ENCODE measurements around the gene WNT16.
"Not testable (repeated sequence)": the region's sequence is repeated elsewhere in the genome, so short reads cannot be mapped to it uniquely, and the experiment has no call there.

The WNT16 gene

DNA sequence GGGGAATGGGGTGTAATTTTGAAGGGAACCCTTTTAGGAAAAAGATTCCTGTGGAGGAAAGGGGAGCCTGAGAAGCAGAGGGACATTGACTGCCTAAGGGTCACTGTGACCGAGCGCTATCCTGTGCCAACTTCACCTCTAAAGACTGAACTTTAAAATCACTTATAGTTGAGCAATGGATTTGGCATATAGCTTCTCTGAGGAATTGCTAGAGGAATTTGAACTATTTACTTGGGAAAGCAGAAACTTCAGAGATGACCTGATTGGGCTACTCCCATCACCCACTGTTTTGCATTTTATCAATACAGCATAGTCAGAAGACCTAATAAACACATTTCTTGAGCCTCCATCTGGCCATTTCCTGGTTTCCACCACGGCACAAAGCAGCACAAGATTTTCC is 23.7 kb upstream of the WNT16 start:
- H3K4me3 ChIP-seq (ENCODE audit: insufficient read depth, low read depth, low read length): no peak overlapping the region
- peaks cover 4% of the 10 kb centered on the region for H3K4me1 ChIP-seq (ENCODE audit: control insufficient read depth, insufficient read depth, low read length)
- H3K9me3 ChIP-seq (ENCODE audit: control insufficient read depth, low read length): no peaks in the 10 kb centered on the region
- H3K27me3 ChIP-seq (ENCODE audit: control insufficient read depth, insufficient read depth, low read length, poor library complexity, severe bottlenecking): no peaks in the 10 kb centered on the region
- H3K27ac ChIP-seq (ENCODE audit: insufficient read depth, low read depth, low read length, poor library complexity, severe bottlenecking): no peak overlapping the region
- no peaks in the 10 kb centered on the region for H3K36me3 ChIP-seq (ENCODE audit: control insufficient read depth, insufficient read depth, low read length)
- 90% methylated on average over 3 of the region's 3 CpGs for WGBS, 2 experiments

GRCh38 chr7:121306565-121306964 is 22.2 kb upstream of the WNT16 start:
- no peak overlapping the region for H3K4me3 ChIP-seq (ENCODE audit: insufficient read depth, low read depth, low read length)
- no peaks in the 10 kb centered on the region for H3K36me3 ChIP-seq (ENCODE audit: control insufficient read depth, insufficient read depth, low read length)
- H3K27ac ChIP-seq (ENCODE audit: insufficient read depth, low read depth, low read length, poor library complexity, severe bottlenecking): no peak overlapping the region
- WGBS, 2 experiments: 86 to 90% methylated on average over 3 of the region's 3 CpGs
- H3K4me1 ChIP-seq (ENCODE audit: control insufficient read depth, insufficient read depth, low read length): peaks cover 4% of the 10 kb centered on the region
- no peaks in the 10 kb centered on the region for H3K9me3 ChIP-seq (ENCODE audit: control insufficient read depth, low read length)
- no peaks in the 10 kb centered on the region for H3K27me3 ChIP-seq (ENCODE audit: control insufficient read depth, insufficient read depth, low read length, poor library complexity, severe bottlenecking)

DNA sequence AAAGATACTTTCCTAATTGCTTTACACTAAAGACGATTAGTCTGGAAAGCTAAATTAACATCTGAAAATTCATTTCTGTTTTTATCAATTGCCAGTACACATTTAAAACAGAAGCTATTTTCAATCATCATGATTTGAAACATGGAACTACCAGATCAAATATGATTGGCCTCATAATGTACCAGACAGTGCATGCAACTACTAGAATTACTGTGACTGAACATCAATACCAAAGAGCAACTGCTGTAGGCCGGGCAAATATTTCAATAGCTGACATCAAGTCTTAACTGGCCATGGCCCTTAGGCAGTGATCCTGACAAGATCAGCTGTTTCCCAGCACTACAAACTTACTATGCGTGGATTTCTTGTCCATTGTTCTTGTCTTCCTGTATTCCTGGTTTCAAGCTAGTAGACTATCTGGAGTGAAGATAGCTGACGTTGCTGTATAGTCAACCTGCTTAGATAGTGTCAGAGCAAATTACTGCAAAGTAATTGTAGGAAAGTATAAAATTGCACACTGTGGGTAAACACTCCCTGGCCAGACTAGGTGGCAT is 21.7 kb upstream of the WNT16 start:
- 90 to 94% methylated on average over 4 of the region's 4 CpGs for WGBS, 2 experiments
- peaks cover 4% of the 10 kb centered on the region for H3K4me1 ChIP-seq (ENCODE audit: control insufficient read depth, insufficient read depth, low read length)
- H3K9me3 ChIP-seq (ENCODE audit: control insufficient read depth, low read length): no peaks in the 10 kb centered on the region
- H3K36me3 ChIP-seq (ENCODE audit: control insufficient read depth, insufficient read depth, low read length): no peaks in the 10 kb centered on the region
- no peak overlapping the region for H3K27ac ChIP-seq (ENCODE audit: insufficient read depth, low read depth, low read length, poor library complexity, severe bottlenecking)
- H3K4me3 ChIP-seq (ENCODE audit: insufficient read depth, low read depth, low read length): no peak overlapping the region
- no peaks in the 10 kb centered on the region for H3K27me3 ChIP-seq (ENCODE audit: control insufficient read depth, insufficient read depth, low read length, poor library complexity, severe bottlenecking)

GRCh38 chr7:121313220-121313792 is 15.5 kb upstream of the WNT16 start:
- Histone ChIP-seq H3K27me3 (ENCODE audit: control insufficient read depth, insufficient read depth, low read length, poor library complexity, severe bottlenecking) (no peaks in the 10 kb centered on the region), H3K4me3 (ENCODE audit: insufficient read depth, low read depth, low read length) (no peak overlapping the region), H3K9me3 (ENCODE audit: control insufficient read depth, low read length) (no peaks in the 10 kb centered on the region), H3K36me3 (ENCODE audit: control insufficient read depth, insufficient read depth, low read length) (no peaks in the 10 kb centered on the region), H3K4me1 (ENCODE audit: control insufficient read depth, insufficient read depth, low read length) (no peaks in the 10 kb centered on the region), H3K27ac (ENCODE audit: insufficient read depth, low read depth, low read length, poor library complexity, severe bottlenecking) (no peak overlapping the region)
- 87 to 92% methylated on average over 2 to 3 of the region's 3 CpGs for WGBS, 2 experiments

DNA sequence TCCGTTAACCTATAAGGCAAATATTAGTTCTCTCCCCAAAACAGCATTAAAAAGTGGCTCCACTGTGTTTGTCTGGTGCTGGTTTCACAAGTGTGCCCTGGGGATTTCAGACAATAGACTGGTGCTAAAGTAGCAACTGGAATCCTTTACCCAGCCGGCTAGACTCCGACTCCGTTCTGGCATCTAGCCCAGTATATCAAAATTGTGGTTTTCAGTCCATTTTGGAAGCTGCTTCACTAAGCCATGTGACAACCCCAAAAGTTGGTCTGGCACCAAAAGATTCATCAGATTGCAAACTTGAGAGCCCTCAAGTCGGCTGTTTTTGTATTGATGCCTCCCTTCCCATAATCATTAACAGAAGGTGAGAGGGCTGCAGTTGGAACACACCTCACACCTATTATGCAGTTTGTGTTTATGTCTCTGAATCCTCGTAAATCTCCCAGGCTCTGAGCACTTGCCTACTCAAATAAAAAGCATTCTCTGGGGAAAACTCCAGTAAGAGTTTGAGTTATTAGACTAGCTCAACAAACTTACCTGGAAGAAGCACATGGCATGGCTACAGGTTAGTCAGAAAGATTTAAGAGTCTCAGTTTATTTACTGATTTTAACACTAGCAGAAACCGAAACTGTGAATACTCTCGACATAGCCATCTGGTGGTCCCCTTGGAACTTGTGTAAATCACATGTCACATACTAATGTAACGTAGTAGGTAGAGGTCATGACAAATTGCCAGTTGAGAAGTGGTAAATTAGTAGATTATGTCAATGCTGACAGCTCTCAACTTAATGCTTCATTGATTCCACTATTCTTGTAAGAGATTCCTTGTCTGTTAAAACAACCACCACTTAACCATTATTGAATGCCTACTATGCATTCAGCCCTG is 14.8 kb upstream of the WNT16 start:
- Histone ChIP-seq H3K27ac (ENCODE audit: insufficient read depth, low read depth, low read length, poor library complexity, severe bottlenecking) (no peak overlapping the region), H3K27me3 (ENCODE audit: control insufficient read depth, insufficient read depth, low read length, poor library complexity, severe bottlenecking) (no peaks in the 10 kb centered on the region), H3K4me3 (ENCODE audit: insufficient read depth, low read depth, low read length) (no peak overlapping the region), H3K4me1 (ENCODE audit: control insufficient read depth, insufficient read depth, low read length) (no peaks in the 10 kb centered on the region), H3K36me3 (ENCODE audit: control insufficient read depth, insufficient read depth, low read length) (no peaks in the 10 kb centered on the region), H3K9me3 (ENCODE audit: control insufficient read depth, low read length) (no peaks in the 10 kb centered on the region)
- WGBS, 2 experiments: 89 to 94% methylated on average over 9 of the region's 9 CpGs

GRCh38 chr7:121315170-121315569 is 13.6 kb upstream of the WNT16 start:
- not testable (repeated sequence) for H3K36me3 ChIP-seq (ENCODE audit: control insufficient read depth, insufficient read depth, low read length); H3K27ac ChIP-seq (ENCODE audit: insufficient read depth, low read depth, low read length, poor library complexity, severe bottlenecking); H3K27me3 ChIP-seq (ENCODE audit: control insufficient read depth, insufficient read depth, low read length, poor library complexity, severe bottlenecking); H3K4me1 ChIP-seq (ENCODE audit: control insufficient read depth, insufficient read depth, low read length); H3K9me3 ChIP-seq (ENCODE audit: control insufficient read depth, low read length); H3K4me3 ChIP-seq (ENCODE audit: insufficient read depth, low read depth, low read length)
- WGBS, 2 experiments: 94% methylated on average over 2 of the region's 3 CpGs

- no peaks in the 10 kb centered on the region for H3K36me3 ChIP-seq (ENCODE audit: control insufficient read depth, insufficient read depth, low read length)
- no peaks in the 10 kb centered on the region for H3K27me3 ChIP-seq (ENCODE audit: control insufficient read depth, insufficient read depth, low read length, poor library complexity, severe bottlenecking)
- no peaks in the 10 kb centered on the region for H3K9me3 ChIP-seq (ENCODE audit: control insufficient read depth, low read length)
- H3K4me1 ChIP-seq (ENCODE audit: control insufficient read depth, insufficient read depth, low read length): no peaks in the 10 kb centered on the region
- H3K27ac ChIP-seq (ENCODE audit: insufficient read depth, low read depth, low read length, poor library complexity, severe bottlenecking): no peak overlapping the region
- WGBS, 2 experiments: 96 to 97% methylated on average over 3 of the region's 3 CpGs
- no peak overlapping the region for H3K4me3 ChIP-seq (ENCODE audit: insufficient read depth, low read depth, low read length)
These were observed 6.3 kb upstream of the WNT16 start for GRCh38 chr7:121322460-121322859.

DNA sequence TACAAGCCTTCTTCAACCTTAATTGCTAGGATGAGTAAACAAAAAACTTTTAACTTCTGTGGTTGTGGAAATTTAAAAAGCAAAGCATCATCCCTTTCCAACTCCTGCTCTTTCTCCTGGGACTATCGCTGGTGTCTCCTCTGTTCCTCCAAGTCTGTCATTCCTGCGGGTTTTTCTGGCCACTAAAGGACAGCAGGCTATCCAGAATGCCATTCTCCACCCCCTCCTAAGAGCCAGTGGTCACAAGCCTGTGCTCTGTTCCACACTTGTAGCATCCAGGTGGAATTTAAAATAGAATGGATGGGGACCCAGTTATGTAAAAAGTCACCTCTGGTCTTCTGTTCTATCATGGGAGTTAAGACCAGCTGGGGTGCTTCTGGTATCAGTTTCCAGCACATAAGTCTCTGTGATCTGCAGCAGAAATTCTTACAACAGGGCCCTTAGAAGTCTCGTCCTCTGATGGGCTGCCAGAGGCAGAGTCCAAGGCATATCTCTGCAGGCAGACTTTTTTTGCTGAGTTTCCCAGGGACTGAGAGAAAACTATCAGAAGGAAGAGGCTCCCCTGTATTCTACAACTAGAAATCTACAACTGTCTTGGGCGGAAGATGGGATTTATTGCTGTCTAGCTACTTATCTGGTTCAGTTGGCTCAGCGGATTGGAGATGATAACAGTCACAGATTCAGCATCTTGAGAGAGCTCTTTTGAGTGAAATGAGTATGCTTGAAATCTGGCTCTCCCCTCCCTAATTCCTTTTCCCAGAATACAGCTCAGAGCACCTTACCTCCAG is 5.1 kb upstream of the WNT16 start:
- H3K4me3 ChIP-seq (ENCODE audit: insufficient read depth, low read depth, low read length): no peak overlapping the region
- 88 to 89% methylated on average over 5 of the region's 5 CpGs for WGBS, 2 experiments
- peaks cover 11% of the 10 kb centered on the region for H3K27me3 ChIP-seq (ENCODE audit: control insufficient read depth, insufficient read depth, low read length, poor library complexity, severe bottlenecking)
- H3K36me3 ChIP-seq (ENCODE audit: control insufficient read depth, insufficient read depth, low read length): no peaks in the 10 kb centered on the region
- no peaks in the 10 kb centered on the region for H3K9me3 ChIP-seq (ENCODE audit: control insufficient read depth, low read length)
- no peaks in the 10 kb centered on the region for H3K4me1 ChIP-seq (ENCODE audit: control insufficient read depth, insufficient read depth, low read length)
- H3K27ac ChIP-seq (ENCODE audit: insufficient read depth, low read depth, low read length, poor library complexity, severe bottlenecking): no peak overlapping the region

DNA sequence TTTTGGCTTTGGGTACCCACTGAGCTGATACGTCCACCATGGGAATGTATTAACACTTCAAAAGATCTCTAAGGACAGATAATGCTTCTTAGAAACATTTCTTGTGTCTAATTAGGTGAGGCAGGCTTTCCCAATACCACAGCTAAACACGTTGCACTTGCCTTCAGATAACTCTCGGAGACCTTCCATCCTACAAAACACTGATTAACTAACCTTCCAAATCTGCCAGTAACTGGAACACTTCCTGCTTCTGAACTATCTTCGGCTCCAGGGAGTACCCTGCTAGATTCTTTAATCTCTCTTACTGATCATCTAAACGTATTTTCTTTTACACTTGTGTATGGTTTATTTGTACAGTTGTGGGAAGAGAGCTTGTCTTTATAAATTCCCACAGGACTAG is 1.1 kb upstream of the WNT16 start:
- Histone ChIP-seq H3K27me3 (ENCODE audit: control insufficient read depth, insufficient read depth, low read length, poor library complexity, severe bottlenecking) (peaks cover 49% of the 10 kb centered on the region), H3K27ac (ENCODE audit: insufficient read depth, low read depth, low read length, poor library complexity, severe bottlenecking) (no peak overlapping the region), H3K4me1 (ENCODE audit: control insufficient read depth, insufficient read depth, low read length) (peaks cover 12% of the 10 kb centered on the region), H3K9me3 (ENCODE audit: control insufficient read depth, low read length) (no peaks in the 10 kb centered on the region), H3K4me3 (ENCODE audit: insufficient read depth, low read depth, low read length) (no peak overlapping the region), H3K36me3 (ENCODE audit: control insufficient read depth, insufficient read depth, low read length) (no peaks in the 10 kb centered on the region)
- WGBS, 2 experiments: 92 to 93% methylated on average over 4 to 5 of the region's 5 CpGs
